Upper lobe of left lung (tissue), 4 donors: Measurements from ENCODE around the gene ITPKB.

Experiments used
- CTCF ChIP-seq, 6 experiments: fragments of 450-650 bp in 4 of 6; fragments of 200-600 bp in 2 of 6; sonication (generic) in 2 of 6; IDR thresholded peaks; one replicate each; pipeline ENCODE4 v1.5.1; 2016 to 2019; ENCODE audit warnings: antibody characterized with exemption in 6 of 6
- EP300 ChIP-seq, 4 donors: sonication (generic); formaldehyde crosslinking; IDR thresholded peaks; one replicate each; pipeline ENCODE4 v1.5.1; 2017; ENCODE audit warnings: antibody characterized with exemption in 4 of 4, control low read depth in 2 of 4

- TF ChIP-seq CTCF (IDR thresholded peaks at IDR 0.05) (no peak), EP300 (IDR thresholded peaks at IDR 0.05) (no peak)
These were observed 41.7 kb downstream of the ITPKB start for GRCh38 chr1:226697151-226697928.
